RPMI7951 (cell line): ENCODE measurements around the gene CSF1. TPM values are rescaled to one million over a fixed set of nuclear protein-coding genes. Genes with fewer than 3 reads are reported as not detected.
A peak's percentile ranks its signal among the peaks of the same experiment; 100 is the strongest.
"Not testable (repeated sequence)": the region's sequence is repeated elsewhere in the genome, so short reads cannot be mapped to it uniquely, and the experiment has no call there.

ENCODE experiments used
- DNase-seq: peaks from one replicate; pipeline ENCODE4 v3.0.0-alpha.2; 2012; ENCODE audit warnings: low read depth
- total RNA-seq: library from RNA; depleted of rRNA; stranded (reverse); fragments of >200 nt; shearing (Covaris generic); gene quantifications from 2 replicates; pipeline ENCODE4 v1.2.3, GENCODE V29; 2014; rRNA removed

Gene CSF1
- 35.4 and 51.5 TPM in 2 replicates for total RNA-seq

DNA sequence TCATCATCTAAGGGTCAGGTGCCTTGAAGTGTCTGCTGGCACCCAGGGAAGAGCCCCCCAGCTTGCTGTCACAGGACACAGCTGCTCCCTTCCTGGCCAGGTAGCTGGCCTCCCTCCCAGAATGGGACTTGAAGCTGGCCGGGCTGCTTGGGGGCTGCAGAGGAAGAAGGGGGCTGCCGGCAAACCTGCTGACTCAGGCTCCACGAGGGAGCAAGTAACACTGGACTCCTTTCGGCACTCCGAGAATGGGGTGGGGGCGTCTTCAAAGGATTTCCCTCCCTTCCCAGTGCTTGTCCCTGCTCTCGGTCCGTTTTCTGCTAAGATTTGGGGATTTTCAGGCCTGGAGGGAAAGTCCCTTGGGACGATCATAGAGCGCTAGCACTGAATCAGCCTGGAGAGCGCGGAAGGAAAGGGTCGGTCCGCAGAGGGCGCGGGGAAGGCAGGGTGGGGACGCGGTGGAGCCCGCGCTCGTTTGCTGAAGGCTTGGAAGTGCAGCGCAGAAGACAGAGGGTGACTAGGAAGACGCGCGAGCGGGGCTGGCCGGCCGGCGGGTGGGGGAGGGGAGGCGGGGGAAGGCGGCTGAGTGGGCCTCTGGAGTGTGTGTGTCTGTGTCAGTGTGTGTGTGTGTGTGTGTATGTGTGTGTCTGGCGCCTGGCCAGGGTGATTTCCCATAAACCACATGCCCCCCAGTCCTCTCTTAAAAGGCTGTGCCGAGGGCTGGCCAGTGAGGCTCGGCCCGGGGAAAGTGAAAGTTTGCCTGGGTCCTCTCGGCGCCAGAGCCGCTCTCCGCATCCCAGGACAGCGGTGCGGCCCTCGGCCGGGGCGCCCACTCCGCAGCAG lies at the start of gene CSF1:
TSS of gene CSF1 (plus strand) at position 727 of the 840 bp plus-strand sequence. CDS start 175 bp downstream, outside the sequence.
- peak; percentile 91 for DNase-seq

GRCh38 chr1:109861616-109862015 lies 49.0 kb upstream of the CSF1 start:
- DNase-seq = not testable (repeated sequence)

GRCh38 chr1:109863667-109864046 lies 47.0 kb upstream of the CSF1 start:
- no peak for DNase-seq

DNA sequence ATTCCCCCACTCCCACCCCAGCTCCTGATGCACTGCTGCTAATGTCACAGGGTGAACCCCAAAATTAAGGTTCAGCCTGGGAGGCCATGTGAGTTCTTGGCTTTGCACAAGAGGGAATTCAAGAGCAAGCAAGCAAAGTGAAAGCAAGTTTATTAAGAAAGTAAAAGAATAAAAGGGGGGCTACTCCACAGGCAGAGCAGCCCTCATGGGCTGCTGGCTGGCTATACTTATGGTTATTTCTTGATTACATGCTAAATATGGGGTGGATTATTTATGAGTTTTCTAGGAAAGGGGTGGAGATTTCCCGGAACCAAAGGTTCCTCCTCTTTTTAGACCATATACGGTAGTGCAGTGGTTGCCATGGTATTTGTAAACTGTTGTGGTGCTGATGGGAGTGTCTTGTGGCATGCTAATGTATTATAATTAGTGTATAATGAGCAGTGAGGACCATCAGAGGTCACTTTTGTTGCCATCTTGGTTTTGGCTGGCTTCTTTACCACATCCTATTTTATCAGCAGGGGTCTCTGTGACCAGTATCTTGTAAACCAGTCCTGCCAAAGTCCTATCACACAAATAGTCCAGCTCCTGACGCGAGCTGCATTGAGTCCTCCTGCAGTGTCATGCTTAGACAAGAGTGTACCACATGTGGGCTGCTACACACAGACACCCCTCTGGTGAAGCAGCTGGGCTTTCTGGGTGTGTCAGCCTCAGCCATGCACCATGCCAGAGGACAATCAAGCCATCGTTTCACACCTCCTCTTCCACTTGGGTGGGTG lies 46.4 kb upstream of the CSF1 start:
- DNase-seq = peak; percentile 82

DNA sequence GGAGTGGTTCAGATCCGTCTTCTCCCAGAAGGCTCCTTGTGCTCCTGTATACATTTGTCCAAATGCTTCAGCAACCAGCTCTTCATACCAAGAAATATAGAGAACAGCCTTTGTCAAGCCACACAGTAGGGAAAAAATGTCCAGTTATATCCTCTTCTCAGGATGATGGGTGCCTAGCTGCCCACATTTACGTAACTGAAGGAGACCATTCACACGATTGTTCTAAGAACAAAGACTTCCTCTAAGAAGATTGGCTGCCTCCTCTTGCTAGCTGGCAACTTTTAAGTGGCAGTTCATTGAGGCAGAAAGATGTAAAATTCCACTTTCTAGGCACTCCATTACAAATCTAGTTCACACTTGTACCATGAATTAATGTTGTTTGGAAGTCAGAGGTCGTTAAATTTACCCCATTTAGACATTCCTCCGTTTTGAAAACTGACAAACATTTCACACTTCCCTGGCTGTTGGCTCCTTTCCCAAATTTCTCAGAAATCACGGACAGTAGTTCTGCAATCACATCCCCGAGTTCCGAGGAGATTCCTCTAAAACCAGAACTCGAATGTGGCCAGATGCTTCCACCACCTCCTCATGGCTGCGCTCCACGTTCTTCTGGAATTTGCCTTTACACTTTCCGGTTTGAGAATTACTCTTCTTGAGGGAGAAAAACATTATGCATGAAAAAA lies 45.6 kb upstream of the CSF1 start:
- DNase-seq = peak; percentile 49

DNA sequence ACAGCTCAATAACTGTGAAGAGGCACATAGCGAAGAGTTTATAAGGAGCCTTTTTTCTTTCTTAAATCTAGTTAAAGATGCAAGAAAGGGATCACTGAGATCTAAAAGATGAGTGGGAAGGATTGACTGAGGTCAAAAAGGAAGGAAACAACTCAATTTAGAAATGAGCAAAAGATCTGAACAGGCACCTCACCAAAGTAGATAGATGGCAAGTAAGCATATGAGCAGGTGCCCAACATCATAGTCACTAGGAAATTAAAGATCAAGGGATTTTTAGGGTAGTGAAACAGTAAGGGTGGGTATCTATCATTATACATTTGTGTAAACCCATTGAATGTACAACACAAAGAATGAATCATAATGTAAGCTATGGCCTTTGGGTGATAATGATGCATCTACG lies 44.6 kb upstream of the CSF1 start:
- DNase-seq = no peak

DNA sequence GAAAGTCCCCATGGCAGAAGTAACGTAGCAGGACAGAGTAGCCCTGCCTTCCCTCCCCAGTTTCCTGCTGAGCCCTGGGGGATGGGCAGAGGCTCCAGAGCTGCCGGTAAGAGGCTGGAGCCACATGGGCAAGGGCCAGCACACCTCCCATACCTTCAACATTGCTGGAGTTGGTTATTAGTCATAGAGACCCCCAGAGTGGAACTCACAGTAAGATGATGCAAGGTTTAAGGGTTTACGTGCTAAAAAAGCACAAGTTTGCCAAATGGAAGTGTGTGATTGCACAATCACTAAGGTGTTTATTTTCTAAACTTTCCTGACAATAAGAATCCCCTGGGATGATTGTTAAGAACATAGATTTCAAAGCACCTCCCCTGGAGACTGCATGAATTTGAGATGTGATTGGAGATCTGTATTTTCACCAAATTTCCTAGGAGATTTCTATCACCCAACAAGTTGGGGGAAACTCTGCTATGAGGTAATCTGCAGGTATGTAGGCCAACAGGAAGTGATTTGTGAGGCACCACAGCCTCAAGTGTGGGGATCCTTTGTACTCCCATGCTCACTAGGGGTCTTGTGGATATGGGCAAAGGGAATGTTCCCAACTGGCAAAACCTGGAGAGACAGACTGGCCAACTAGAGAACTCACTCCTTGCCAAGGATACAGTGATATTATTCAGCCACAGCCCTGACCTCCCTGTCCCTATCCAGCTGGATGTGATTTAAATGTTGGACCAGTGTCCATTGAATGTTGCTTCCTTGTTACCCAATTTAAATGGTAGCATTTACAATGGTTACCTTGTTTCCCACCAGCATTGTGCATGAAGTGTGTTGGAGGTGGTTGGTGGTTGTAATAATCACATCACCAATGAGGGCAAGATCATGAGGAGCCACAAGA lies 37.1 kb upstream of the CSF1 start:
- peak; percentile 54 for DNase-seq

GRCh38 chr1:109874445-109874844 lies 36.2 kb upstream of the CSF1 start:
- DNase-seq = no peak

GRCh38 chr1:109875874-109876273 lies 34.8 kb upstream of the CSF1 start:
- no peak for DNase-seq

DNA sequence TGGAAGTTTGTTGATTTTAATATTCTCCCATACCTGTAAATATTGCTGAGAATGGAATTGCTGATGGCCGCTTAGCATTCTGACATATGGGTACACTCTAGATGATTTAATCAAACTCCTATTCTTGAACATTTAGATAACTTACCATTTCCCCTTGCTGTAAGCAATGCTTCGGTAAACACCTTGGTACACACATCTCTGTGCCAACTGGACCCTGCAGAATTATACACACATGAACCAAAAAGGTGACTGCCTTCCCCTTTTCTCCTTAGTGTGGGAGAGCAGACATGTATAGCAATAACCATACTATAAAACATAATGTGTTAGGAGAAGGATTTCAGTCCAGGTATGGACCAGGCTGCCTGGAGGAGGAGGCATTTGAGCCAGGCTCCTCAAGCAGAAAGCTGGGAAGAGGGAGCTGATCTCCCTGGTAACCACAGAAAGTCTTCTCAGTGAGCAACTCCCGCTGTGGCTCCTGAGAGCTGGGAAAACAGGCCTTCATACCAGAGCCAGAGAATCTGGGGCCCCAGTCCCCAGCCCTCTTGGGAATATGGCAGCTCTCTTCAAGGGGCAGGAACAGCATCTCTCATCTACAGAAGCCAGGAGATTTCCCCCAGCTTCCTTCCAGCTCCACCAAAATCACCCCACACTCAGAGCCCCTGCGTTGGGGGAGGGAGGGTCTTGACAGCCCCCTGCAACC lies 33.9 kb upstream of the CSF1 start:
- DNase-seq = peak; percentile 70

DNA sequence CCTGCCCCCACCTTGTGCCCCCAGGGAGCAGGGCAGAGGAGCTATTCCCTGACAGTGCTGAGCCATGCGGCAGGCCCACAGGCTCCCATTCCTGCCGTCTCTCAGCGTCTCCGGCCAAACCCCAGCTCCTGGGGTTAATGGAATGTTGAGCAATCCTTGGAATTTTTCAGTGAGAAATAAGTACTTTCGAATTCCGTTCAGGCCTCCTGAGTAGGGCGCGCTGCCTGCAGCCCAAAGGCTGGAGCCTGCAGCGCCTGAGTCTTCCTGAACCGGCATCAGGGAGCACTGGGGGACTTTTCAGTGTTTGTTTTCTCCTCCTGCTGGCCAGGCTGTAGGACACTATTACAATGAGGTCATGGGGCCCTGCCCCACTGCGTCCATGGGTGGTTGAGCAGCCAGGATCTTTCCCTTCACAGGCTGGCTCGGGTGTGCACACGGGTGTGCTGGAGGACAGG lies 33.3 kb upstream of the CSF1 start:
- peak; percentile 95 for DNase-seq

DNA sequence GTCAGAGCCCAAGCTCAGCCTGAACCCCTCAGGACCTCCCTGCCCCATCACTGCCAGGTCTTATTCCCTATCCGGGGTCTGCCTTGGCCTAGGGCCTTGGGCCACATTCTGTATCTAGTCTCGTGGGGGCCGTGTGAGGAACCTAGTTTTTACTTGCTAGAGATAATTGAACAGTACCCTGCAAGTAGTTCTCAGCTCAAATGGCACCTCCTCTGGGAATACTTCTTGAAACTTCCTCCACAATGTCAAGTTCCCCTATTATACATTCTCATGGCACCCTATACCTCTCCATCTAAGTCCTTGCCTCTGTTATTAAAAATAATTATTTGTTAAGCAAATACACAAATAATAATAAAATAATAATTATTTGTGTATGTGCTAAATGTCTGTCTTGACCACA lies 32.9 kb upstream of the CSF1 start:
- no peak for DNase-seq

- DNase-seq = no peak
These were observed 32.0 kb upstream of the CSF1 start for GRCh38 chr1:109878531-109879104.

DNA sequence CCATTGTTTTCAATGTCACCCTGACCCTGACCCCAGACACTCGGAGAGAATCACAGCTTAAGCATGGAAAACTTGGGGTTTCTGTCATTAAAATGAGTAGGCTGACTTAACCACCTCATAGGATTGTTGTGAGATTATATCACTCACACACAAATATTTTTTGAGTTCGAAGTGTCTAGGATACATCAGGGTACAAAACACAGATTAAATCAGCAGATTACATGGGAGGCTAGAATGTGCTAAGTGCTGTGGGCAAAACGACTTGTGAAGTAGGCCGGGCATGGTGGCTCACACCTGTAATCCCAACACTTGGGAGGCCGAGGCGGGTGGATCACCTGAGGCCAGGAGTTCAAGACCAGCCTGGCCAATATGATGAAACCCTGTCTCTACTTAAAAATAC lies 31.3 kb upstream of the CSF1 start:
- DNase-seq = not testable (repeated sequence)

DNA sequence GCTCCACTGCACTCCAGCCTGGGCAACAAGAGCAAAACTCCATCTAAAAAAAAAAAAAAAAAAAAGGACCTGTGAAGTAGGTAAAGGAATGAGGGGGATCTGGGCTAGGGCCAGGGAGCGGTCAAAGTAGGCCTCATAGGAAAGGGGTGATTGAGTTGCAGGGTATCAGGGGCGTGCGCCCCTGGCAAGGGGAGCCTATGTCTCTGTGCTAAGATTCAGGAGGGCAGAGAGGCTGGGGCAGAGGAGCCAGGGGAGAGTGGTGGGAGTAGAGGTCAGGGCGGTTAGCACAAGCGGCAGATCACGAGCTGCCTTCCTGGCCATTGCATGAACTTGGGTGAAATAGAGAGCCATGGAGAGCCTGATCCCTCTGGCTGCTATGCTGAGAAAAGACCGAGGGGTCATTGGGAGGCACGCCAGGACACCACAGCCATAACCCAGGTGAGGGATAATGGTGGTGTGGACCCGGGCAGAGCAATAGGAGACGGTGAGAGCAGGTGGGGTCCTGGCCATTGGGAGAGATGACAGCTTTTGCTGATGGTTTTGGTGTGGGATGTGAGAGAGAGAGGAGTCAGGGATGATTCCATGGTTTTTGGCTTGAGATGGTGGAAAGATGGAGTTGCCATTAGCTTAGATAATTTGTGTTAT lies 30.6 kb upstream of the CSF1 start:
- DNase-seq = no peak

- no peak for DNase-seq
These were observed 29.4 kb upstream of the CSF1 start for GRCh38 chr1:109880971-109881894.

DNA sequence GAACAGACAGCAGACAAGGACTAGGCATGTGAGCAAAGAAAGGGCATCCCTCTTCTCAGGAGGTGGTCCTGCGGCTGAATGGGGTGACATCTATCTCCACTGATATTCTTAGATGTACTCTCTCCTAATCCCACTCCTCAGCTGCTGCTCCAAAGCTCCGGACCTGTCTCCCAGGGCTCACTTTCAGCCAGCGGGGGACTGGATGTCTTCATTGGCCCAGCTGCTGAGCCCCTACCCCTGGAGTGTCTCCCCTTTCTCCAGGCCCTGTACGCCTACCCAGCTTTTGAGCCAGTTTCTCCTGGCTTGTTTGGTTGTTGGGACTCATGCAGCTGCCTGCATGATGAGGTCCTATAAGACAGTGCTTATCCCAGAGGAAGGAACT lies 28.8 kb upstream of the CSF1 start:
- no peak for DNase-seq
